SK-N-MC (cell line): Measurements from ENCODE around the gene OR2Y1.
"Not testable (repeated sequence)": the region's sequence is repeated elsewhere in the genome, so short reads cannot be mapped to it uniquely, and the experiment has no call there.

Experiments
- DNase-seq: peaks from one replicate; pipeline ENCODE4 v3.0.0-alpha.2; 2011; ENCODE audit warnings: low read depth, low spot score
- H3K27ac ChIP-seq: fragments of 200-600 bp; sonication (generic); 2 replicates; pipeline ENCODE4 v1.5.1; 2016; ENCODE audit warnings: mixed run types
- H3K36me3 ChIP-seq: fragments of 200-600 bp; sonication (generic); 2 replicates; pipeline ENCODE4 v1.6.1; 2017; ENCODE audit warnings: antibody characterized with exemption, low read length, mixed read lengths; ENCODE audit not compliant: insufficient read depth
- H3K4me3 ChIP-seq: fragments of 200-600 bp; sonication (generic); 2 replicates; pipeline ENCODE4 v1.5.1; 2016
- H3K9ac ChIP-seq: fragments of 200-600 bp; sonication (generic); 2 replicates; pipeline ENCODE4 v1.8.0; 2017; ENCODE audit warnings: mixed run types, mixed read lengths; ENCODE audit not compliant: insufficient read length
- H3K9me3 ChIP-seq: fragments of 200-600 bp; sonication (generic); 2 replicates; pipeline ENCODE4 v1.6.1; 2017; ENCODE audit warnings: low read depth, mild to moderate bottlenecking, antibody characterized with exemption, low read length, moderate library complexity, mixed read lengths
- EZH2 ChIP-seq: fragments of 200-600 bp; sonication (generic); IDR thresholded peaks from one replicate; pipeline ENCODE4 v1.6.1; 2017; ENCODE audit warnings: antibody characterized with exemption
- FOXP2 ChIP-seq: optimal IDR thresholded peaks from 2 replicates; pipeline ENCODE3; 2011; ENCODE audit warnings: mild to moderate bottlenecking, moderate library complexity; ENCODE audit not compliant: insufficient read depth; ENCODE audit errors: extremely low read length, control extremely low read depth
- POLR2AphosphoS5 ChIP-seq: IDR thresholded peaks from 2 replicates; pipeline ENCODE4 v1.6.1; 2012; ENCODE audit warnings: mild to moderate bottlenecking, low read depth, low read length, borderline replicate concordance

The OR2Y1 gene

DNA sequence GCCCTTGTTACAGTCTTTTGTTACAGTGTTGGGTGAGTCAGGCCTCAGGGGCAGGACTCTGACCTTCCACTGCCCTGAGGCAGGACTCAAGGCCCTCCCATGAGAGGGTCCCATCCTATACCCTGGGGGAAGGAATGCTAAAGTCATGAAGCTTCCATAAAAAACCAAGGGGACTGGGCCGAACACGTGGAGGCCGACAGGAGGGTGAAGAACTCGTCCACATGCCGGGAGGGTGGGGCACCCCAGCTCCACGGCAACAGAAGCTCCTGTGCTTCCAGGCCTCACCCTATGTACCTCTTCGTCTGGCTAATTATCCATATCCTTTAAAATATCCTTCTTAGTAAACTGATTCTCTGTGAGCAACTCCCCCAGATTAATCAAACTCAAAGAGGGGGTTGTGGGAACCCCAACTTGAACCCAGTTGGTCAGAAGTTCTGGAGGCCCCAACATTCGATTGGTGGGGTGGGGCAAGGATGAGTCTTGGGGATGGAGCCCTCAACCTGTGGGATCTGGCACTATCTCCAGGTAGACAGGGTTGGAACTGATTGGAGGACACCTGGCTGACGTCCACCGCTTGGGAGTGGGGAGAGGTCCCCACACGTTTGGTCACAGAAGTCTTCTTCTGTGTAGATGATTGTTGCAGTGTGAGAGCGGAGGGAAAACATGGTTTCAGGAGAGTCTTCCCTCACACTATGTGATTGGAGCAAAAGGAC is 43.6 kb upstream of the OR2Y1 start:
- Histone ChIP-seq H3K4me3 (no peak overlapping the region), H3K36me3 (no peaks in the 10 kb centered on the region), H3K27ac (no peak overlapping the region), H3K9ac (no peak overlapping the region), H3K9me3 (no peaks in the 10 kb centered on the region)
- DNase-seq, result no peak
- TF ChIP-seq FOXP2, result no peak
- no peak for TF ChIP-seq POLR2AphosphoS5
- no peak for TF ChIP-seq EZH2

DNA sequence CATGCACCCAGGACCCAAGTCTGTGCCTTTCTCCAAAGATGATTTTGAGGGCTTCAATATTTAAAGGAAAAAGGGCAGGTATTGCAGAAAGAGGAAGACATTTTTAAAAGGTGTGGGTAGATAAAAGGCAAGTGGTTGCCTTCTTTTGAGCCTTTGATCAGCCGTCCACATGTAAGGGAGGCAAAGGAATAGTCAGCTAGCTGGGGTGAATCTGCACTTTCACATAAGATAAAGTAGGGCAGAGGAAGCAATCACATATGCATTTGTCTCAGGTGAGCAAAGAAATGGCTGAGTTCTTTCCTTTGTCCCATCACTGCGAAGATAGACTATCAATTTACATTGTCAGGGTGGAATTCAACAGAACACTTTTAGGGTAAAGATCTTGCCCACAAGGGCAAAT is 42.9 kb upstream of the OR2Y1 start:
- Histone ChIP-seq H3K27ac (no peak overlapping the region), H3K36me3 (no peaks in the 10 kb centered on the region), H3K9ac (no peak overlapping the region), H3K9me3 (no peaks in the 10 kb centered on the region), H3K4me3 (no peak overlapping the region)
- no peak for DNase-seq
- TF ChIP-seq POLR2AphosphoS5, result no peak
- no peak for TF ChIP-seq EZH2
- TF ChIP-seq FOXP2, result no peak

DNA sequence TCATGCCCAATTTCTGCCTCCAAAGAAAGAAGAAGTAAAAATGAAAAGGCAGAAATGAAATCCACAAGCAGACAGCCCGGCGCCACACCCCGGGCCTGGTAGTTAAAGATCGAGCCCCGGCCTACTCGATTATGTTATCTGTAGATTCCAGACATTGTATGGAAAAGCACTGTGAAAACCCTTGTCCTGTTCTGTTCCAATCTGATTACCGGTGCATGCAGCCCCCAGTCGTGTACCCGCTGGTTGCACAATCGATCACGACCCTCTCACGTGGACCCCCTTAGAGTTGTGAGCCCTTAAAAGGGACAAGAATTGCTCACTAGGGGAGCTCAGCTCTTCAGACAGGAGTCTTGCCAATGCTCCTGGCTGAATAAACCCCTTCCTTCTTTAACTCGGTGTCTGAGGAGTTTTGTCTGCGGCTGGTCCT is 42.1 kb upstream of the OR2Y1 start:
- H3K27ac ChIP-seq, H3K9me3 ChIP-seq, DNase-seq, H3K36me3 ChIP-seq, H3K4me3 ChIP-seq, H3K9ac ChIP-seq: not testable (repeated sequence)

DNA sequence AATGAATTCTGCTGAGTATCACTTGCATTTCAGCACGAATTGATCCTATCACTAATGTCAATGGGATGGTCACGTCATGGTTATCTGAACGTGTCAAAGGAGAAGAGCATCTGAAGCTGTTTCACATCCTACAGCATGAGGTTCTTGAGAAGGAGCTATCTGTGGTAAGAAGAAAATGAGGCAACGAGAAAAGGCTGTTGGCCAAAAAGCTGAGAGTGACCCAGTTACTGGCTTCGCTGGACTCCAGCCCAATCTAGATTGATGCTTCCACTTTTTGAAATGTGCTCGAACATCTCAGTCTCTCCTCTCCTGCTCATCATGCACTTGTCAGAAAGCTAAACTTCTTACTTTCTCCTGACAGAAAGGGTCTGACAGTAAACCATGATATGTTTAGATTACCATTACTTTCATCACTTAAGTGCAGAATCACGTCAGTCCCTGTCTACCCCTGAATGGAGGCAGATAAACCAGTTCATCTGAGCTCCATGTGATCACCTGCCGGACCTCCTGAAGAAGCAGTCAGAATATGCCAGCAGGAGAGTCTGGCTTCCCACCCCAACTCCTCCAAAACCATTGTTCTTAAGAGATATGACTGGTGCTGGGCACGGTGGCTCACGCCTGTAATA is 40.2 kb upstream of the OR2Y1 start:
- no peaks in the 10 kb centered on the region for H3K36me3 ChIP-seq
- H3K27ac ChIP-seq, result no peak overlapping the region
- no peak overlapping the region for H3K9ac ChIP-seq
- no peak for TF ChIP-seq EZH2
- no peak for TF ChIP-seq POLR2AphosphoS5
- no peak for TF ChIP-seq FOXP2
- H3K9me3 ChIP-seq, result no peaks in the 10 kb centered on the region
- DNase-seq, result no peak
- H3K4me3 ChIP-seq, result no peak overlapping the region

DNA sequence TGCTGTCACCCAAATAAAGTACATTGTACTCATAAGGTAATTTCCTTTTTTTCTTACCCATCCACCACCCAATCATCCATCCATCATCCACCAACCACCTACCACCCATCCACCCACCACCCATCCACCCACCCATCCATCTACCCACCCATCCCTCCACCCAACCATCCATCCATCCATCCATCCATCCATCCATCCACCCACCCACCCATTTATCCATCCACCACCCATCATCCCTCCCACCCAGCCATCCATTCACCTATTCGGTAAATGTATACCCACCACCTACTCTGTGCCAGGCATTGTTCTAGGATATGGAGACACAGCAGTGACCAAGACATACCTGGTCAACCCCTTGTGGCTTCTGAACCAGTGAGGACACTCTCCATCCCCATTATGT is 37.6 kb upstream of the OR2Y1 start:
- Histone ChIP-seq H3K4me3 (no peak overlapping the region), H3K36me3 (no peaks in the 10 kb centered on the region), H3K9me3 (no peaks in the 10 kb centered on the region), H3K27ac (no peak overlapping the region), H3K9ac (no peak overlapping the region)
- TF ChIP-seq POLR2AphosphoS5 (no peak), FOXP2 (no peak), EZH2 (no peak)
- DNase-seq, result no peak

DNA sequence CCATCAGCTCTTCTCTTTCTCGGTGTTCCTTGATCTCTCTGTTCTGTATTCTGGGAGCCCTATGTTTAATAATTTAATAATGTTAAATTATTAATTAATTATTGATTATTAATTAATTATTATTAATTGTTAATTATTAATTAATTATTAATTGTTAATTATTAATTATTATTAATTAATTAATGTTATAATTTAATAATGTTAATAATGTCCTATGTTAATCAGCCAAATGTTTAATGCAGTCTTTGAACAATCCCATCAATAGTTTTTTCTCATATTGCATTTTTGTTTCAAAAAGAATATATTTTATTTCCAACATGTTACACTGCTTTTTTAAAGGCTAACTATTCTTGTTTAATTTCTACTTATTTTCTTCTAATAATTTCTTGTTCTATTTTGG is 36.5 kb upstream of the OR2Y1 start:
- H3K9ac ChIP-seq, result no peak overlapping the region
- H3K9me3 ChIP-seq, result no peaks in the 10 kb centered on the region
- no peak for TF ChIP-seq POLR2AphosphoS5
- no peak for TF ChIP-seq FOXP2
- TF ChIP-seq EZH2, result no peak
- DNase-seq, result no peak
- H3K36me3 ChIP-seq, result no peaks in the 10 kb centered on the region
- H3K27ac ChIP-seq, result no peak overlapping the region
- no peak overlapping the region for H3K4me3 ChIP-seq

DNA sequence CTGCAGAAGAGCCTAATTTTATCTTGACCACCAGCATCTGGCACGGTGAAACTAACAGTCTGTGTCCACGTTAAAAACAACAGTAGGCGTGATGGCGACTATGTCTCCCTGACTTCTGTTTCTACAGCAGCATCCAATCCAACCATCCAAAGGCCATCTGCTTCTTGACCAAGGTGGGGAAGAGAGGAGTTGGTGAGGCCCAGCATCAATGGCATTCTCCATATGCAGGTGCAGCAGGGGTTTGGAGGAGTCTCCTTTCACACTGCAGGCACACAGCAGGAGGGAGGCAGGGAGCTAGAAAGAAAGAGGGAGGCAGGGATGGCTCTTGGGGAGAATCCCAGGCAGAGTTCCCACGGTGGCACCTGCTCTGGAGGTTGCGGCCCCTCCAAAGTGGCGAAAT is 35.8 kb upstream of the OR2Y1 start:
- H3K4me3 ChIP-seq, result no peak overlapping the region
- H3K9ac ChIP-seq, result no peak overlapping the region
- H3K27ac ChIP-seq, result no peak overlapping the region
- TF ChIP-seq EZH2 (no peak), FOXP2 (no peak), POLR2AphosphoS5 (no peak)
- no peaks in the 10 kb centered on the region for H3K9me3 ChIP-seq
- no peaks in the 10 kb centered on the region for H3K36me3 ChIP-seq
- DNase-seq, result no peak

DNA sequence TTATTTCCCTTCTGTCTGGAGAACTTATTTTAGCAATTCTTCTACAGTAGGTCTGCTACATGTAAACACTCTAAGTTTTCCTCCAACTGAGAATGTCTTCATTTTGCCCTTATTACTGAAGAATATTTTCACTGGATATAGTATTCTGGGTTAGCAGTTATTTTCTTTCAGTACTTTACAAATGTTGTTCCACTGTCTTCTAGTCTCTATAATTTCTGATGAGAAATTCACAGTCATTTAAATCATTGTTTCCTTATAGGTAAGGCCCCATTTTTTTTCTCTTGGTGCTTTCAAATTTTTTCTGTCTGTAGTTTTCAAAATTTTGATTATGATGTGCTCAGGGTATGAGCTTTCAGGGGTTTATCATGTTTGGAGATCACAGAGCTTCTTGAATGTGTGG is 32.0 kb upstream of the OR2Y1 start:
- DNase-seq, result no peak

DNA sequence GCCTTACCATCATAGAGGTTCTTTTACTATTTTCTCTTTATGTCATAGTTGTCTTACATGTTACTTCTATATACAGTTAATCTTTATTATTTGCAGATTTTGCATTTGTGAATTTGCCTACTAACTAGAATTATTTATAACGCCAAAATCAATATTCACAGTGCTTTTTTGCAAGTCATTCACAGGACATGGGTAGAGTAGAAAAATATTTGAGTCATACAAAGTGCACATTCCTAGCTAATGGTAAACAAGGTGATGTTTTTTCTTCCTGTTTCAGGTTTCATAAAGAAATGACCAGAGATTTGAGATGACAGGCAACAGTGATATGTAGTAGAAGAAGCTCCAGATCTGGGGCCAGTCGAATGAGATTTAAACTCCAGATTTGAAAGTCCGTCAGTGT is 30.0 kb upstream of the OR2Y1 start:
- TF ChIP-seq EZH2 (no peak), POLR2AphosphoS5 (no peak), FOXP2 (no peak)
- no peak overlapping the region for H3K9ac ChIP-seq
- DNase-seq, result no peak
- no peak overlapping the region for H3K27ac ChIP-seq
- no peak overlapping the region for H3K4me3 ChIP-seq
- no peaks in the 10 kb centered on the region for H3K9me3 ChIP-seq
- H3K36me3 ChIP-seq, result no peaks in the 10 kb centered on the region

More for the DNA sequence above, 32.0 kb upstream of the OR2Y1 start:
- no peak for TF ChIP-seq POLR2AphosphoS5
- no peak for TF ChIP-seq FOXP2
- TF ChIP-seq EZH2, result no peak
- Histone ChIP-seq H3K9me3 (no peaks in the 10 kb centered on the region), H3K36me3 (no peaks in the 10 kb centered on the region), H3K9ac (no peak overlapping the region), H3K27ac (no peak overlapping the region), H3K4me3 (no peak overlapping the region)
